ENCODE measurements around the gene PHC3.

The PHC3 gene

DNA sequence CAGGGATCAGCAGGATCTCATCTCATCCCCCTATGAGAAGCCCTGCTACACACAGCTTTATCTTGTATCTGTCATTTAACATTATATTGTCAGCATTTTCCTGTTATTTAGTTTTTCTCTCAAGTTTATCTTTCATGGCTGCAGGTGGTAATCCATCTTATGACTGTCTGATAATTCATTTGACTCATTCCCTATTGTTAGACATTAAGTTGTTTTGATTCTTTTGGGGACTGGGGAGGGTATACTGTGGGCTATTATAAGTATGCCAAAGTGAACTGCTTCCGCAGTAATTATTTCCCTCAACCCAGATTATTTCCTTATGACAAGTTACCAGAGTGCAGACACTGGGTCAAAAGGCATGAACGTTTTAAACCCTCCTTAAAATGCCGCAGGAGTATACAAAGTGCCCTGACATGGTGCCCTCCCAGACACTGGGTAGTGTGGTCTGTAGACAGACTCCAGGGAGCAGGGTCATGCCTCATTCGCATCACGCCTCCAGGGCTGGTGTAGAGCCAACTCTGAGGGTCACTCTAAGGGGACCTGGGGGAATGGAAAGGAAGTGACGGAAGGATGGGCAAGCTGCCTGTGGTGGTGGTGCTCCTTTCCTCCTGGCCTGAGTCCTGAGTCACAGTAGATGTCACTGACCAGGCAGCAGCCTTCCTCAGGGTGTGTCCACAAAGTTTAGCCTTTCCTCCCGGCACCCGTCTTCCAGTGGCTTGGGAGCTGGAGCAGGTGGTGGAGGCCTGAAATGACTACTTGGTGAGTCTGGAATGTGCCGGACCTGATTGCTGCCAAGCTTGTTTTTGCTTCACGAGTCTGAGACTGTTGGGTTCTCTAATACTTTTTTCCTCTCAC lies 132.2 kb downstream of the PHC3 start:
- Histone ChIP-seq H3K27me3 (ENCODE audit: low read depth, low read length) (no peaks in the 10 kb centered on the region), H3K4me1 (ENCODE audit: control insufficient read depth in 1 of 2, insufficient read depth in 2 of 2, low read length in 2 of 2) (no peaks in the 10 kb centered on the region), H3K27ac (ENCODE audit: low read length) (peak overlapping the region; percentile 61), H3K36me3 (ENCODE audit: control insufficient read depth in 1 of 2, insufficient read depth in 2 of 2, low read length in 2 of 2) (no peaks in the 10 kb centered on the region), H3K4me3 (ENCODE audit: low read depth in 1 of 2, low read length in 2 of 2) (no peak overlapping the region), H3K9me3 (ENCODE audit: control insufficient read depth in 1 of 2, low read length in 2 of 2) (no peaks in the 10 kb centered on the region)

GRCh38 chr3:170047133-170047404 lies 134.5 kb downstream of the PHC3 start:
- H3K4me1 ChIP-seq (ENCODE audit: control insufficient read depth in 1 of 2, insufficient read depth in 2 of 2, low read length in 2 of 2) = no peaks in the 10 kb centered on the region
- no peaks in the 10 kb centered on the region for H3K36me3 ChIP-seq (ENCODE audit: control insufficient read depth in 1 of 2, insufficient read depth in 2 of 2, low read length in 2 of 2)
- H3K27me3 ChIP-seq (ENCODE audit: low read depth, low read length) = no peaks in the 10 kb centered on the region
- peak overlapping the region; percentile 52 for H3K27ac ChIP-seq (ENCODE audit: low read length)
- H3K9me3 ChIP-seq (ENCODE audit: control insufficient read depth in 1 of 2, low read length in 2 of 2) = no peaks in the 10 kb centered on the region
- no peak overlapping the region for H3K4me3 ChIP-seq (ENCODE audit: low read depth in 1 of 2, low read length in 2 of 2)

DNA sequence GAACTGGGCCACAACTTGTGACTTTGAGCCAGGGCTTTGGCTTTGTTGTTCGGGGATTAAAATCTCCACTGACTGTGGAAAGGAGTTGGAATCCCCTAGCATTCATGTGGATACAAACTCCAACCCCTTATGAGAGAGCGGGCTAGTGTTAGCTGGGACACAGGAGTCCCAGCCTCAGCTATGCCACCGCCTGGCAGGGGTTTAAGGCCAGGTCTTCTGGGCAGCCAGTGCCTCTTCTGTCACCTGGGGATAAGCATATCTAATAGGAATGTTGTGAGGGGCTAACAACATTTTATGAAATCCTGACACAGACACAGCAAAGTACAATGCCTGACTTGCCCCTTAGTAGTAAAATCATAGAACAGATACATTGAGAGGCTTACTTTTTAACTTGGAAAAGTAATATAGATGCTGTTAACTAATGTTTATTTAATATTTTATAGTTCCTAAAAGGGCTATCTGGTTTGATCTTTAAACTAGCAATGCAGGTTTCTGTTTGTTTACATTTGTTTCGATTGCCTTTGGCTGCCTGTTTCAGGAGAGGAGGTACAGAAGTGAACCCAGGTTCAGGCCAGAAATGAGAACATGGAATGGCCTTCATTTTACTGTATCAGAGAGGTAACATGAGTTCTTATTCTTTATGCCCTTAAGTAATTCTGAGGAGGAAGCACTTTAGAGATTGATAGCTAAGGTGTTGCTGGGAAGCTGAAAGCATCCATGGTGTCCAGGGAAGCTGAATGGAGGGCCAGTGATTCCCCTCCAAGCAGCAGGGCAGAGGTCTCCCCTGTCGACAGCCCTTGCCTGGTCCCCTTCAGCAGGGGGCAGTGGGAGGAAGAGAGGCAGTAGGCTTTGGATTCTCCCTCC lies 135.0 kb downstream of the PHC3 start:
- Histone ChIP-seq H3K27ac (ENCODE audit: low read length) (peak overlapping the region; percentile 65), H3K9me3 (ENCODE audit: control insufficient read depth in 1 of 2, low read length in 2 of 2) (no peaks in the 10 kb centered on the region), H3K4me3 (ENCODE audit: low read depth in 1 of 2, low read length in 2 of 2) (no peak overlapping the region), H3K4me1 (ENCODE audit: control insufficient read depth in 1 of 2, insufficient read depth in 2 of 2, low read length in 2 of 2) (no peaks in the 10 kb centered on the region), H3K27me3 (ENCODE audit: low read depth, low read length) (no peaks in the 10 kb centered on the region), H3K36me3 (ENCODE audit: control insufficient read depth in 1 of 2, insufficient read depth in 2 of 2, low read length in 2 of 2) (no peaks in the 10 kb centered on the region)

DNA sequence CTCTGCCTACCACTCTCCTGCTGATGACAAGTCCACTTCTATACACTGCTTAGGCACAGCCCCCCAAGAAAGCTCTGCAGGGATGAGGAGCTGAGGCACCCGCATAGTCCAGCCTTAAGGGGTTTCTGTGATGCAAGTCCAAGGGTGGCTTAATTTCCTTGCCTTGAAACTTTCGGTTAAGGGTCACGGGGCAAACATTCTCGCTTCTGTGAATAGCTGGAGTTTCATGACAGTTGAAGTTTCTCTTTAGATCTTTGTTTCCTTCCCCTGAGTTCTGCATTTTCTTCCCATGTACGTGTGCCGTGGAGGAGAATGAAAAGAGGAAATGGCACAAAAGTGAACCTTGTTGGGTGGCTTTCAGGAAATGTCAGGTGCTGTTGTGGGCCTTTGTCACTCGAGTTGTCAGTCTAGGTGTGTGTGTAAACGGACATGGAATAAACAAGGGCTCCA lies 136.7 kb downstream of the PHC3 start:
- peak overlapping the region; percentile 71 for H3K27ac ChIP-seq (ENCODE audit: low read length)
- H3K9me3 ChIP-seq (ENCODE audit: control insufficient read depth in 1 of 2, low read length in 2 of 2) = no peaks in the 10 kb centered on the region
- H3K4me1 ChIP-seq (ENCODE audit: control insufficient read depth in 1 of 2, insufficient read depth in 2 of 2, low read length in 2 of 2) = no peaks in the 10 kb centered on the region
- H3K4me3 ChIP-seq (ENCODE audit: low read depth in 1 of 2, low read length in 2 of 2) = peak overlapping the region in 1 of 2 donors; percentile 0
- H3K36me3 ChIP-seq (ENCODE audit: control insufficient read depth in 1 of 2, insufficient read depth in 2 of 2, low read length in 2 of 2) = no peaks in the 10 kb centered on the region
- no peaks in the 10 kb centered on the region for H3K27me3 ChIP-seq (ENCODE audit: low read depth, low read length)

GRCh38 chr3:170044271-170044670 lies 137.3 kb downstream of the PHC3 start:
- H3K4me1 ChIP-seq (ENCODE audit: control insufficient read depth in 1 of 2, insufficient read depth in 2 of 2, low read length in 2 of 2) = no peaks in the 10 kb centered on the region
- no peaks in the 10 kb centered on the region for H3K36me3 ChIP-seq (ENCODE audit: control insufficient read depth in 1 of 2, insufficient read depth in 2 of 2, low read length in 2 of 2)
- H3K27me3 ChIP-seq (ENCODE audit: low read depth, low read length) = no peaks in the 10 kb centered on the region
- peak overlapping the region; percentile 71 for H3K27ac ChIP-seq (ENCODE audit: low read length)
- H3K4me3 ChIP-seq (ENCODE audit: low read depth in 1 of 2, low read length in 2 of 2) = no peak overlapping the region
- H3K9me3 ChIP-seq (ENCODE audit: control insufficient read depth in 1 of 2, low read length in 2 of 2) = no peaks in the 10 kb centered on the region

DNA sequence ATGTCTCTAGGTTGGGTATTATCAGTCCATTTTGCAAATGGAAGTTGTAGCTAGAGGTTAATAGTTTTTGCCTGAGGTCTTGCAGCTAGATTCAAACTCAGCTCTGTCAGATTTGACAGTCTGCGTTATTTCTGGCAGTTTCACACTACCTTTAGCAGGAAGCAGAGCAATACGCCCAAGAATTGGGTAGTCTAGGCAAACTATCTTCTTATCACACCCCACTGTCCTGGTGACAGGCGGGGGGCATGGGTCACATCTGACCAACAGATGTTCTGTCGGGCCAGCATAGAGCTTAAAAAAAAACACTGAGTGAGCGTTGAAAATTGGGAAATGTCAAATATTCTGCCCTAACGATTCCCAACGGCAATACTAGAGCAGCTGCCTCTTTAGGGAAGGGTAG lies 138.0 kb downstream of the PHC3 start:
- Histone ChIP-seq H3K36me3 (ENCODE audit: control insufficient read depth in 1 of 2, insufficient read depth in 2 of 2, low read length in 2 of 2) (no peaks in the 10 kb centered on the region), H3K9me3 (ENCODE audit: control insufficient read depth in 1 of 2, low read length in 2 of 2) (no peaks in the 10 kb centered on the region), H3K4me1 (ENCODE audit: control insufficient read depth in 1 of 2, insufficient read depth in 2 of 2, low read length in 2 of 2) (peaks cover 0 to 4% of the 10 kb centered on the region in 2 donors), H3K4me3 (ENCODE audit: low read depth in 1 of 2, low read length in 2 of 2) (no peak overlapping the region), H3K27me3 (ENCODE audit: low read depth, low read length) (no peaks in the 10 kb centered on the region), H3K27ac (ENCODE audit: low read length) (no peak overlapping the region)

DNA sequence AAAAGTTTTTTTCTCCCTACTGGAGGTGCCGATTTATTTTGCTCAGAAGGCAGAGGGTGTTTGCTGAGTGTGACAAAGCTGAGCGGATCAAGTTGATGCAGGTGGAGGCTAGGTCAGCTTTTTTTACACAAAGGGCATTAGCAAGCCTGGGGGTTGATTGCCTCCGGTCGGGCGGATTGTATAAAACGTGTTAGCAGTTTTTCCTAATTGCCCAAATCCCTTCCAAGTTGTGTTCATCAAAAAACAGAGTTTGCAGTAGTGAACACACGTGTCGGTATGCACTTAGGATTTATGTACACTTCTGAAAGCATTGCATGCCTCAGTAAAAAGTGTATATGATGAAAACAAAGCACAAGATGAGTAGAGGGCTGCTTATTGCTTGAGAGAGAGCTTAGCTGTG lies 141.1 kb downstream of the PHC3 start:
- Histone ChIP-seq H3K27me3 (ENCODE audit: low read depth, low read length) (no peaks in the 10 kb centered on the region), H3K4me3 (ENCODE audit: low read depth in 1 of 2, low read length in 2 of 2) (peak overlapping the region in 1 of 2 donors; percentile 51), H3K27ac (ENCODE audit: low read length) (no peak overlapping the region)

DNA sequence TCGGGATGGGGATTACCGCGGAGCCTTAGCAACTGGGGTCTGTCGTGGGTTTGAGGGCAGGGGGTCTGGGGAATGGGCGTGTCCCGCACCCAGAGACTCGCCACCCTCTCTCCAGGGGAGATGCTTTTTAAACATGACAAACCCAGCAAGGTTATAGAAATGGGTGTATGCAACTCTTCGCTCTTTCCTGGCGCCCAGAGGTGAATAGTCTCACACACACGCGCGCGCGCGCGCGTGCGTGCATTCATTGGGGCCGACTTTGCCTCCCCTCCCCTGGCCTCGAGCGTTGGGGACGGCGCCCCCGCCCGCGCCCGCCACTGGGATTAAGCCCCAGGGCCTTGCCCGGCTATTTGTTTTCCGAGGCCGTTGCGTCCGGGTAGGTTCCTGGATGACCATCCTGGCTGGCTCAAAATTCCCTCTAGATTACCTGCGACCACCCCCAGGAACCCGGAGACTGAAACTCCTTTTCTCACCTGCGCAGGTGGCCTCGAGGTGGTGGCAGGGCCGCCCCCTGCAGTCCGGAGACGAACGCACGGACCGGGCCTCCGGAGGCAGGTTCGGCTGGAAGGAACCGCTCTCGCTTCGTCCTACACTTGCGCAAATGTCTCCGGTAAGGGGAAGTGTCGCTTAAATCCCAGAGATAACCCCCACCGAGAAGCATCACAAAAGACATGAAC lies 143.0 kb downstream of the PHC3 start:
- Histone ChIP-seq H3K9me3 (ENCODE audit: control insufficient read depth in 1 of 2, low read length in 2 of 2) (no peaks in the 10 kb centered on the region), H3K4me1 (ENCODE audit: control insufficient read depth in 1 of 2, insufficient read depth in 2 of 2, low read length in 2 of 2) (peaks cover 0 to 16% of the 10 kb centered on the region in 2 donors), H3K36me3 (ENCODE audit: control insufficient read depth in 1 of 2, insufficient read depth in 2 of 2, low read length in 2 of 2) (no peaks in the 10 kb centered on the region), H3K27ac (ENCODE audit: low read length) (peak overlapping the region; percentile 51), H3K4me3 (ENCODE audit: low read depth in 1 of 2, low read length in 2 of 2) (peak overlapping the region; percentile 53 to 57), H3K27me3 (ENCODE audit: low read depth, low read length) (no peaks in the 10 kb centered on the region)

More for the DNA sequence above, 141.1 kb downstream of the PHC3 start:
- Histone ChIP-seq H3K36me3 (ENCODE audit: control insufficient read depth in 1 of 2, insufficient read depth in 2 of 2, low read length in 2 of 2) (no peaks in the 10 kb centered on the region), H3K9me3 (ENCODE audit: control insufficient read depth in 1 of 2, low read length in 2 of 2) (no peaks in the 10 kb centered on the region), H3K4me1 (ENCODE audit: control insufficient read depth in 1 of 2, insufficient read depth in 2 of 2, low read length in 2 of 2) (peaks cover 0 to 16% of the 10 kb centered on the region in 2 donors)

Measured in muscle layer of duodenum (tissue), 2 donors.